Stimulated activated CD4-positive, alpha-beta T cell treated with anti-CD3 and anti-CD28 coated beads, TNF-alpha, amount 100 ng/mL, for 24 hours (primary cell): ENCODE data around the gene COL5A1.

Experiments
- DNase-seq, 3 experiments: peaks; one replicate each; pipeline ENCODE4 v3.0.0-alpha.2; 2020; ENCODE audit warnings: low read depth in 3 of 3

Gene COL5A1

DNA sequence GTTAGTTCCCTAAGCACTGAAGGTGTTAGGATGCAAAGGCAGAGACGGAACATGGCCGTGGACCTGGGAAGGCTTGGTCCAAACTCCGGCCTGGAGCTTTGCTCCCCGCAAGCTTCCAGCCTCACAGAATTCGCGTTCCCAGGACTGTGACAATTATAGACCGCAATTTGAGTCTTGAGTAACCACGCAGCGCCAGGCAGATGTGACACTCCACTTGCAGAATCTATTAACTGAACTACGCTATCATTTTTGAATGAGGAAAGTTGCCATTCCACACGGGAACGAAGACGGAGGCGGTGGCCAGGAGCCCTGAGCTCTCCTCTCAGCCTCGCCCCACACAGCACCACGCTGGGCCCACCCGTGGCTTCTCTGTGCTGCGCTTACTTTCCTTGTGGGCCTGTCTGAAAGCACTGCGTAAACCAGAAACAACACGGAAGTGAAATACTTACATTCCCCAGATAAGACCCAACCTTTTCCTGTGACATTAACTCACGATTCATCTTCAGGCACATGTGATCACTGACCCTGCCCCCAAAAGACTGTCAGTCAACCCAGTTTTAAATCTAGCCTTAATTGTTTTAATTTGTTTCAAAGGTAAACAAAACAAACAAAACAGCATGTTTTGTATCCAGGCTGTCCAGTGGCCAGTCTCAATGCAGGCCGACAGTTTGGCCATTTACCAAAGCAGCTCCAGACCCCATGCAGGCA is 16.1 kb upstream of the COL5A1 start:
- DNase-seq: no peak

DNA sequence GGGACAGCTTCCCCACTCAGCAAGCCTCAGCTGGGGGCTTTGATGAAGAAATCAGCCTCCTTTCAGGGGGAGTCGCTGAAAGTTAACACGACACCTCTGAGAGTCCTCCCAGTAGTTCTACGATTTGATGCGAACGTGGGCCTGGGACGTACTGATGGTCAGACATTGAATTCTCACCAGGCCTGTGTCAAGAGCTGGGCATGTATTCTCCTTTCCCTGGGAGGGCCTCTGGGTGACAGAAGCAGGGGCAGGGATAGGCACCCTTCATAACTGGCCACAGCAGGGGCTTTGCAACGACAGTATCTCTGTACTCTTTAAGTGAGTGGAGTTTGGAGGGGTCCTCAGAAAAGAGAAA is 15.6 kb upstream of the COL5A1 start:
- DNase-seq: no peak

DNA sequence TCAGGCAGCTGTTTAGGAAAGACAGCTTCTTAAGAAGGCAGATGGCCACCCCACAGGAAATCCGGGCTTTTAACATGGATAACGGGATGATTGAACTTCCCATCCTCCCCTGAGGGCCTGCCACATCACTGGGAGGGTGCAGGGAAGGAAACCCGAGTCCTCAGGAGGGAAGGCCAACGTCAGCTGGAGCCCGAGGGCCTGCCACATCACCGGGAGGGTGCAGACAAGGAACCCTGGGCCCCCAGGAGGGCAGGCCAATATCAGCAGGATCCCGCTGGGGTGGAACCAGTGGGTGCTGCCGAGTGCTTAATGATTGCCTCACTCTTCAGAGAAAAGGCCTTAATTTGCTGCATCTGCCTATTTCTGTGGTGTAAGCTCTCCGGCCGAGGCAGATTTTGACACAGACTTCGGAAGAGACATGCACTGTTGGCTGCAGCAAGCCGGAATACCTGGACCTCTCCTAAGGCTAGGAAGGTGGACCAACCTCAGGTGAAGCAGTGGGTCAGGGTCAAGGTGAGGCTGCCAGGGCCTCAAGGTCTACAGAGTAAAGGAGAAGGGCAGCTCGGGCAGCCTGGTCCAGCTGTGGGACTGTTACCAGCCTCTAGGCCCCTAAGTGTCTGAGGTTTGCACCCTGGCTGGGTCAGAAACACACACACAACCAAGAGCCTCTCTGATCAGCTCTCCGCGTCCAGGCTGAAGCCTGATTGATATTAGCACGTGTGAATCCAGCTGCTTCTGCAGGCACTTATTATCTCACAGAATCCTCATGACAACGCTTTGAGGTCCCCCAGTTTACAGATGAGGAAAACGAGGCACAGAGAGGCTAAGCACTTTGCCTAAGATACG is 14.8 kb upstream of the COL5A1 start:
- DNase-seq: no peak

DNA sequence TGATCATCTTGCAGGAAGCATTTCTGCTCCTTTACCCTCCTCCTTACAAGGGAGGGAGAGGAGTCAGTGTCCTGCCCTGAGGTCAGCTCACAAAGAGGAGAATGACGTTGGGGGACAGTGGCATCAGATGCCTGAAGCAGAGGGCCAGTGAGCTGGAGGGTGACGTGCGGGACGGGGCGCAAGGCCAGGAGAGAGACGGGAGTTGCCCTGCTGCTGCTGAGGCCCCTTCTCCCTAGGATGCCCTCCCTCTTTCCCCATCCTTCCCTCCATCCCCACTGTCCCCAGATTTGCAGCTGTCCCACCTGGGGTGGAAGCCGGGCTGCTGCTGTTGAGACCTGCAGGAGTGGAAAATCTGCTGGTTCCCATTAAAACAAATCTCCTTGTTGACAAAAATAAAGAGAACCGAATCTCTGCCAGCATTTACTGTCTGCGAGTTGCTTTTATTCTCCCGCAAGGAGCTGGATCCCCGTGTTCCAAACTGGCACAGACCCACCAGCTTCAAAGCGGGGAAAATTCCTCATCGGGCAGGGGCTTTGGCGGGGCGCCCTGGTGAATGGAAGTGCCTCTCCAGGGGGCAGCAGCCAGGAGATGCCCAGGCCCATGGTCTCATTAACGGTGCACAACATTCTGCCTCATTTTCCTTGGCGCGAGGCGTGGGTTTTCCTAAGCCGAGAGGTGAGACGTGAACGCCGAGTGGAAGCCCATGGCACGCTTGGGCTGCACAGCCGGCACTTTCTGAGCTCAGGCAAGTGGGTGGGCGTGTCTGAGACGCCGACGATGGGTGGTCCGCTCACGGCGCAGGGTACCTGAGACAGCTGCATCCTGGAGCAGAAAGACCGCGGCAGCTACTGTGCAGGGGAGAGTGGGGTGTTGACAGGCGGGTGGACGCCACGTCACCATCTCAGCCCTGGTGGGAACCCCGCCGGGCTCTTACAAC is 13.9 kb upstream of the COL5A1 start:
- DNase-seq: no peak

DNA sequence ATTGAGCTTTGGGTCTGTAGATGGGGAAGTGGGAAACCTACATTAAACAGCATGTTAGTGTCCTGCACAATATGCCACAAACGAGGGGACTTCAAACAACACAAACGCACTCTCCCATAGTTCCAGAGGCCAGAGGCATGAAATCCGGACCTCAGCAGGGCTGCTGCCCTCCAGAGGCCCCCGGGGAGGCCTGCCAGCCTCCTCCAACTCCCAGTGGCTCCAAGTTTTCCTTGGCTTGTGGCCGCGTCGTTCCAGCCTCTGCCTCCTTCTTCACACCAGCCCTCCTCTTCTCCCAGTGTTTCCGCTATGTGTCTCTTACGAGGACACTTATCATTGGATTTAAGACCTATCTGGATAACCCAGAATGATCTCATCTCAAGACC is 13.3 kb upstream of the COL5A1 start:
- DNase-seq: no peak

DNA sequence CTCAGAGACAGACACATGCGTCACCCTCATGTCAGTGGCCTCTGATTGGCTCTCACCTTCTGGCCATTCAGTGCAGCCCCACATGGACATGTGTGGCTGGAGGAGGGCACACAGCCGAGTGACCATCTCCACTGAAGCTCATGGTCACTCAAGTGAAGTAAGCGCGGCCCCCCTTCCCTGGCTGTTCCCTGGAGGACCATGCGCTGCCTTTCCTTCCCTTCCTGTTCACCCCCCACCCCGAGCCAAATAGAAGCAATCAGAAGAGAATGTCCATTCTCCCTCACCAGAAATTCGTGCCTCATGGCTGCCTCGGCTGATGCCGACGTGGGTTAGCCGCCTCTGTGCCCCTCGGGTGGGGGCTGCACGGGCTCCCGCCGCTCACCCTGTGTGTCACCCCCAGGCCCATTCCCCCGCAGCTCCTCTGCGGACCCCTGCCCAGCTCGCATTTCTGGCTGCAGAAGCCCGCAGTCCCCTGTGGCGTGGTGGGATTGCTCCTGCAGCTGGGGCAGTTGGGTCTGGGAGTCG is 12.5 kb upstream of the COL5A1 start:
- no peak for DNase-seq

DNA sequence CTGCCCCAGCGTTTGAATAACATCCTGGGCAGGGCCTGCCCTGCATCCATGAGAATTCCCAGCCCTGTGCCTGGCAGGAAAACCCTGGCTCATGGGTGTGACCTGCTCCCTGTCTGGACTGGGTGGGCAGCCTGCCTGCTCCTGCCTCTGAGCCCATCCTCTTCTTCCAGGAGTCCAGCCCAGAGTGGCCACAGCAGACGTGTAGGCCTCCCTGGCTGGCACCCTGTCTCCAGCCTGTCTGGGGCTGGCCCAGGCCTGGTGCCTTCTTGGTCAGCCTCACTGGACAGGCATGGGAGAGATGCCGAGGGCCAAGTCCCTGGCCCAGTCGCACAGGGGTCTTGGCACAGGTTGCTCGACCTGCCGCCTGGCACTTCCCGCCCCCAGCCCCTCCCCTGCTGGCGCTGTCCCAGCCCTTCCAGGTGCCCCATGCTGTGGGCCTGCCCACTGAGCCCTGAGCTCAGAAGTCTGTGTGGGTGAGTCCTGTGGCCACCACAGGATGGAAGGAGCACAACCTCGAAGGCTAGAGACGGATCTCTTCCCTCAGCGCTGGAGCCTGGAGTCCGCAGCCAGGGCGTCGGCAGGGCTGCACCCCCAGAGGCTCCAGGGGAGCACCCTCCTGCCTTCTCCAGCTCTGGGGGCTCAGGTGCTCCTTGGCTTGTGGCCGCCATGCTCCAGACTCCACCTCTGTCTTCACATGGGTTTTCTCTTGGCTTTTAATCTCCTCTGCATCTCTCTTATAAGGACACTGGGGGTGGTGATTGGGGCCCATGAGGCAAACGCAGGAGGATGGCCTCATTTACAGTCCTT is 11.8 kb upstream of the COL5A1 start:
- DNase-seq: no peak

DNA sequence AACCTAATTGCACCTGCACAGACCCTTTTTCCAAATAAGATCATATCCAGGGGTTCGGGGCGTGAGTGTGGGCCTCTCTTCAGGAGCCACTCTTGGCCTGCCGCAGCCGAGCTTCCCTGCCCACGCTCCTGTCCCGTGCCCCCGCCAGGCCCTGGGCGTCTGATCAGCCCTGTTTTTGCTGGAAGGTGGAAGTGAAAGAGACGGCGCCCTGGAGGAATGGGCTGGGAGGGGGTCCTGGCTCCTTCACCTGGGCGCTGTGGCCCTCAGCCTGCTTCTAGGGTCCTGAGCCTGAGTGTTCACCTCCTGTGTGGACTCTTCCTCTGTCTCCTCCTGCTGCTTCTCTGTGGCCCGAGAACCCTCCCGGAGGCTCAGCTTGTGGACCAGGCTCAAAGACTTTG is 11.2 kb upstream of the COL5A1 start:
- DNase-seq: no peak

DNA sequence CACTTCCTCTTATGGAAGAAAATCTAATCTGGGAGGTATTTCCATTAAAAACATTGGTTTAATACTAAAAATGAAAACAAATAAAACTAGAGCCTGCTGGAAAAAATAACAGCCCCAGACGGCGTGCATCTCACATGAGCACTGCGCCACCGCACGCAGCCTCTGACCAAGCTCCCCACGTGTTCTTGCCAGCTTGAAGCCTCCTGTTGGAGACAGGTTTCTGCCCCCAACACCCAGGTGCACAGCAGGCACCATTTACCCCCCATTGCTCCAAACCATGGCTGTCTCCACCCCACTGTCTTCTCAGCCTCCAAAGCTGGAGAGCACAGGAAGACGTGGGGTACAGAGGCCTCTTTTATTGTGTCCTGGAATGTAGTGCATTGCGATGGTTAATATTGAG is 10.7 kb upstream of the COL5A1 start:
- no peak for DNase-seq

DNA sequence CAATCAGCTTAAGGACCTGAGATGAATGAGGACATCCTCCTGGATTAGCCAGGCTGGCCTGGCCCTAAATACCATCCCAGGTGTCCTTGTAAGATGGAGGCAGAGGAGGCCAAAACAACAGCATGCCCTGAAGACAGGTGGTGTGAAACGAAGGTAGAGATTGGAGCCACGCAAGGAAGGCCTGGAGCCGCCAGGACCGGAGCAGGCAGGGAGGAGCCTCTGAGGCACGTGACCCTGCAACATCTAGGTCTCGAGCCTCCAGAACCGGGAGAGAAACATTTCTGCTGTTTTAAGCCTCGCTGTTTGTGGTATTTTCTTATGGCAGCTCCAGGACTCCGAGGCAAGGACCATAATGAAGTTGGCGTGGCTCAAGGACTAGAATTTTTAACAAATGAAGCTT is 9.7 kb upstream of the COL5A1 start:
- DNase-seq: no peak

DNA sequence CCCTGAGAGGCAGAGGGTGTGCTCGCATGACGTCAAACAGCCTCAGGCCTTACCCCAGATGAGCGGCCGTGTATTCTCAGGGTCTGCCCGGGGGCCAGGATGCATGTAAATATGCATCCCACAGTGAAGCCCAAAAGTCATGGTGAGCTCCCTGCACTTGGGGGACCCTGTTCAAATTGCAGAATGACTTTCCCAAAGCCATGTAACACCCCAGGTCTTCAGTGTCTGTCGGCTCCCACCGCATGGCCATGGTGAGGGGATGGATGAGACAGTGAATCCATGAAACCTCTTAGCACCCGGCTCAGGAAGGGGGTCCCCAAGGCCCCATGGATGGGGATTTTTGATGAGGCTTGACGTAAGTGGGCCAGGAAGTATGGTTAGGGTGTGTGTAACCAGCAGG is 9.3 kb upstream of the COL5A1 start:
- DNase-seq: no peak

DNA sequence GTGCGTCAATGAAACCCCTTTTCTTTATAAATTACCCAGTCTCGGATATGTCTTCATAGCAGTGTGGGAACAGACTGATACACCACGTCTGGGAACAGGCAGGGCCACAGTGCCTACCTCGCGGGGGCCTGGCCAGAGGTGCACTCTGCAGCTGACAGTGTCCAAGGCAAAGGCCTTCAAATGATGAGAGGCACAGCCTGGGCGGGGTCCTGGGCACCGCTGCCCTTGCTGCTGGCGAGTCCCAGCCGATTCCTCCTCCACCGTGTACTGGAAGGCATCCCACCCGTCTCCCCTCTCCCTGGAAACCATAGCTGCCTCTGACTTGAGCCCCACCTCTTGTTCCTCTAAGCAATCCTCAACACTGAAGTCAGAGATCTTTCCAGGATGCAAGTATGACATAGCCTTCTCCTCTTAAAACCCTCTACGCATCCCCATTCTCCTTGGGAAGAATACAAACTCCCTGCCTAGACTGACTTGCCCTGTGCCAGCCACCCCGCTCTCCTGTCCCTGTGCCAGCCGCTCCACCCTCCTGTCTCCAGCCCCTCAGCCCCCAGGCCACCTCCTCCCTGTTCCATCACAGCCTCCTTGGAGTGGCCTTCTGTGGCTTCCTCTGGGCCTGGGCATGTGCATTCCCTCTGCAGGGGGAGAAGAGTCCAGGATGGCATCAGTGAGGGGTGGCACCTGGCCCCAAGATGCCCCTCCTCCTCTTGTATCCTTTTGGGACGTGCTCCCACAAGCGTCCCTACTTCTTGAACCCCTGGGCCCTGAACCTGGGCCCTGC is 8.1 kb upstream of the COL5A1 start:
- DNase-seq: no peak

DNA sequence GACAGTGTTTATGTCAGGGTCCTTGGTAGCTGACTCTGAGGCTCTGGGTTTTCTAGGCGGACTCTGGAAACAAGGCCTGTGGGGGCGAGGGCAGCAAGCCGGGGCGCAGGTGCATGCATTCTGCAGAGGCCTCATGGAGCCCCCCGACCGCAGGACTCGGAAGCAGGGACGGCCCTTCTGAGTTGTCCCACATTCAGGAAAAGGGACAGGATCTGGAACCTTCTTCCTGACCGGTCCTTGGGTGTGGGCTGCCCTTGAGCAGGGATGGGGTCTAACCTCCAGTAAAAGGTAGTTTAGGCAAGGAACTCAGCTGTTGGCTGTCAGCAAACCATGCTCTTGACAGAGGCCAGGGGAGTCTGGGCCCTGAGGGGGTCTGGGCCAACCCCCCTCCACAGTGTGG is 7.4 kb upstream of the COL5A1 start:
- DNase-seq: no peak

DNA sequence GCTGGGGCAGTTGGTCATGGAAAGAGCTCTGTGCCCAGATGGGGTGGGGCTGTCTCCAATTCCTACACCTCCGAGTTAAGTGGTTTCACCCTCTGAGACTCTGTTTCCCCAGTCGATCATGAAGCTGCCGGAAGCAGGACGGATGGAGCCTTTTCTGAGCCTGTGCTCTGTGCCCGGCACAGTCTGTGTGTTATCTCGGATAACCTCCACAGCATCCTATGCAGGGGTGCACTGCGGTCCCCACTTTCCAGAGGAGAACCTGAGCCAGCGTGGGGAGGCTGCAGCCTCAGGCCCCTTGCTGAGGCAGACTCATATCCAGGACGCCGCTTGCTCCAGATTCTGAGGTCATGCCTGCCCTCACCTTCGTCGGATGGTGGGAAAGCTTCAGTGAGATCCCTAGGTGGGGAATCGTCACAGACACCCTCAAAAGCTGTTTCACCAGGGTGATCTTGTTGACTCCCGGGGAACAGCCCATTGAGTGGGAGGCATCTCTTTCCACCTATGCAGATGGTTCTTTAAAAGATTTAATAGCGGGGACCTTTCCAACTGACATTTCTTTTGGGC is 6.9 kb upstream of the COL5A1 start:
- DNase-seq: no peak

DNA sequence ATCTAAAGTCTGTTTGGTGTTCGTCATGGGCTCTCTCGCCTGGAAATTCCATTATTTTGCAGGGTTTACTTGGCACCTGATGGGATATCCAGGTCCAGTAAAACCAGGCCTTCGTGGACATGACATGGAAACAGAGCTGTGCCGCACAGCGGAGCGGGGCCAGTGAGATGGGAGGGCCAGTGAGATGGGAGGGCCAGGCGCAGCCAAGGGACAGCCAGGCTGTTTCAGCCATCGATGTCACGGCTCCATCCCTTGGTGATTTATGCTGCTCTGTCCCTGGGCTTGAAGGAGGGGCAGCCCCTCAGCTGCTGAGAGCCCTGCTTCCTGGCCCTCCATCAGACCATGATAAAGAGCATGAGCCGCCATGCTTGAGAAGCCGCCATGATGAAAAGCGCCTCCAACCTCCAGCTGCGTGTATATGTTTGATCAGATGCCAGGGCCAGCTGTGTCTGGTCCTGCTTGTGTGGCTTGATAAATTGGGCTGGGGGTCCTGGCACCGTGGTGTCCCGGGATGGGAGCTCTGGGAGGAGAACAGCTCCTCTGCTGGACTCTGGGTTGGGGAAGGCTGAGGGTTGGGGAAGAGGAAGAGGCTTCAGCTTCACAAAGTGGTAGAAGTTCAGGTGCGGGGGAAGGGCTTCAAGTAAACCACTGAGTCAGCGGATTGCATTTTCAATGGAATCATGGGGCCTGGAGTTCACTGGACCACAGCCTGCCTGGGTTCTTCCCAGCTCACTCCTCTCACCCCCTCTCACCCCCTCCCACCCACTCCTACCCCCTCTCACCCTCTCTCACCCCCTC is 6.1 kb upstream of the COL5A1 start:
- no peak for DNase-seq

DNA sequence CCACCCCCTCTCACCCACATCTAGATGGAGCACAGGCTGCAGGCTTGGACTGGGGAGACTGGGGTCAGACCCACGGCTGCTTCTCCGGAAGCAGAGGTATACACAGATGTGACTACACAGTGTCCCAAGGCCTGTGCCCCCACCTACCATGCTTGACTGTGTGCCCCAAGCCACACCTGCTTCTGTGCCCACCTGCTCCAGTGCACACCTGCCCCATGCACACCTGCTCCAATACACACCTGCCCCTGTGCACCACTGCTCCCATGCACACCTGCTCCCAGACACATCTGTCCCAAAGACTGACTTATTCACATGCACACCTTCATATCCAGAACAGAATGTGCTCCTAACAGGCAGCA is 5.5 kb upstream of the COL5A1 start:
- DNase-seq: no peak

DNA sequence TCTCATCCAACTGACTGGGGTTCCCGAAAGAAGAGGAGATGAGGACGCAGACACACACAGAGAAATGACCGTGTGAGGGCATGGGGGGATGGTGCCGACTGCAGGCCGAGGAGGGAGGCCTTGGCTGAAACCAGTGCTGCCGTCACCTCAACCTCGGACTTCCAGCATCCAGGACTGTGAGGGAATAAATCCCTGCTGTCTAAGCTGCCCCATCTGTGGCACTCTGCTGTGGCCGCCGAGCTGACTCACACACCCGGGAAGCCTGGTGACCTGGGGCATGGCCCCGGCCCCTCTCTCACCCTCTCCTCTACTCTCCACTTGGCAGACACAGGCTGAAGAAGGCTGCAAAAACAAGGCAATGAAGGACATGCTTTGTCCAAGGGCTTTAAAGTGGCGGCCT is 4.4 kb upstream of the COL5A1 start:
- no peak for DNase-seq

DNA sequence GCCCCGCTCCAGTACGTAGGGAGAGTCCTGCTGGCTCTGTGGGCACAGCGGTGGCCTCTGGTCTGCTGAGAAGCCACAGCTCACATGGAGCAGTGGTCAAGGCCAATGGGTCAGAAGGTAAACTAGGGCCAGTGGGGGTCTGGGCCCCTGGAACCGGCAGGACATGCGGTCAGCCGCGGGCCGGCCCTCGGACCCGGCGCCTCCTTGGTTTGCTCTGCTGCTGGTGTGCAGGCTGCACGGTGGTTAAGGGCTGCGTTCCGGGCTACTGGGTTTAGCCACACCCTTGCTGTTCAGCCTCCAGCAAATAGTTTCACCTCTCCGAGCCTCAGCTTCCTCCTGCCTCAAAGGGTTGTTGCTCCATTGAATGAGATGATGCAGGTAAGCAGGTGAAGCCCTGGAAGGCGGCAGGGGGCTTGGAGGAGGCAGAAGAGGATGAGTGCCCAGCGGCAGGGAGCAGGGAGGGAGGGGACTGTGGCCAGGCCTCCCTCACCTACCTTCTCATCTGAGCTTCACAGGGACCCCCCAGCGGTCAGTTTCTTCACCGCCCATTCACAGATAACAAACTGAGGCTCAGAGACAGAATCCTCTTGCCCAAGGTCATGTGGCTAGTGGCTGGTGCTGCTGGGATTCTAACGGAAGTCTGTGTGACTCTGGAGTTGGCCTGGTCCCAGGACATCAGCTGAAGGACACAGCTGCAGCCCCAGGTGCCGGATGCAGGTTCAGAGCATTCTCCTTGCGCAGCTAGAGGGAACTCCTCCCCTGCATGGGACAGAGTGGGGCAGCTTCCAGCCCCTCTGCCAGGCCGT is 3.7 kb upstream of the COL5A1 start:
- DNase-seq: no peak
